GM12873 (cell line): ENCODE results near the gene HIPK1.

ENCODE experiments used
- TF ChIP-seq, protein P1 (sequence below): IDR thresholded peaks from 2 replicates; pipeline ENCODE4 v1.5.1; 2012; ENCODE audit warnings: low read depth, mild to moderate bottlenecking, moderate library complexity, low read length, control low read depth; ENCODE audit not compliant: insufficient read depth; ENCODE audit errors: missing control alignments

Gene HIPK1

DNA sequence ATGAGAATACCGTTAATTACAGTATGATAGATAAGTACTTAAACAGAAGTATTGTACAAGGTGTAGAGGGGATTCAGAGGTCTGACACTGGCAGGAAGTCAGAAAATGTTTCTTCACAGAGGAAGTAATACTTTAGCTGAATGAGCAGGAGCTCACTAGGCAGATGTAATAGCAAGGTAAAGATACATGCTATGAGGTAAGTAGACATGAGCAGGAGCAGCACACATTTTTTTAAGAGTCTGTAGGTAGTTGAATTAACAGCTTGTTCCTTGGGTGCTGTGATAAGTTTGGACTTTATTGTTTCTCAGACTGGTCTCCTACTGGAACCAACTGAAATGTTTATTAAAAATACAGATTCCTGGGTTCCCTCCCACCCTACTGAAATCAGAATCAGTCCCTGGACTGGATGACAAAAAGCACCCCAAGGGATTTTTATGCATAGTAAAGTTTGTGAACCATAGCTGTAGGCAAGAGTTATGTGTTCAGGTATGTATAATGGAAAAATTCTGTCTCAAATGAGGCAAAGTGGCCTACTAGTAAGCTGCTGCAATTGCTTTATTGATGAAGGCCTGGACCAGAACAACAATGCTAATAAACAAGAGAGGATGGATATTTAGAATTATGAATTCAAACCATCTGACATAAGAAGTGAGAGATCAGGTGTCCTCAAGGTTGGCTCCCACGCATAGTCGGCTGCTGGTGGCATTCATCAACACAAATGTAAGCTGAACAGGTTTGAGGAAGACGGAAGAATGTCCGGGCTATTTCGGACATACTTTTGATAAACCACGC lies 25.4 kb upstream of the HIPK1 start:
- TF ChIP-seq, protein P1, sequence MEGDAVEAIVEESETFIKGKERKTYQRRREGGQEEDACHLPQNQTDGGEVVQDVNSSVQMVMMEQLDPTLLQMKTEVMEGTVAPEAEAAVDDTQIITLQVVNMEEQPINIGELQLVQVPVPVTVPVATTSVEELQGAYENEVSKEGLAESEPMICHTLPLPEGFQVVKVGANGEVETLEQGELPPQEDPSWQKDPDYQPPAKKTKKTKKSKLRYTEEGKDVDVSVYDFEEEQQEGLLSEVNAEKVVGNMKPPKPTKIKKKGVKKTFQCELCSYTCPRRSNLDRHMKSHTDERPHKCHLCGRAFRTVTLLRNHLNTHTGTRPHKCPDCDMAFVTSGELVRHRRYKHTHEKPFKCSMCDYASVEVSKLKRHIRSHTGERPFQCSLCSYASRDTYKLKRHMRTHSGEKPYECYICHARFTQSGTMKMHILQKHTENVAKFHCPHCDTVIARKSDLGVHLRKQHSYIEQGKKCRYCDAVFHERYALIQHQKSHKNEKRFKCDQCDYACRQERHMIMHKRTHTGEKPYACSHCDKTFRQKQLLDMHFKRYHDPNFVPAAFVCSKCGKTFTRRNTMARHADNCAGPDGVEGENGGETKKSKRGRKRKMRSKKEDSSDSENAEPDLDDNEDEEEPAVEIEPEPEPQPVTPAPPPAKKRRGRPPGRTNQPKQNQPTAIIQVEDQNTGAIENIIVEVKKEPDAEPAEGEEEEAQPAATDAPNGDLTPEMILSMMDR, result no peak

DNA sequence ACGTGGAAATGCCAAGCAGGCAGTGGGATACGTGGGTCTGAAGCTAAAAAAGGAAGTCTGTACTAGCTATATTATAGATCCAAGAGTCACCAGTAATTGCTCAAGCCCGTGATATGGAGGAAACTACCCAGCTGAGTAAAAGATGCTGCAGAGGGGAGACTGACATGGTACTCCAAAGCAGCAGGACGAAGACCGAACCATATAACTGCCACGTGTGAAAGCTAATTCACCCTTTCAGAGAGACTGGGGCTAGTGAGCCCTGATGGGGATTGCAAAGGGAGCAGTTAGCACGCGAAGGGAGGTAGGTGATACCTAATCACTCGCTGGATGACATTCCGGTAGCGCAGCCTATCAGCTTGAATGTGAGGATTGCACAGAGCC lies 24.8 kb upstream of the HIPK1 start:
- TF ChIP-seq, protein P1, result no peak

DNA sequence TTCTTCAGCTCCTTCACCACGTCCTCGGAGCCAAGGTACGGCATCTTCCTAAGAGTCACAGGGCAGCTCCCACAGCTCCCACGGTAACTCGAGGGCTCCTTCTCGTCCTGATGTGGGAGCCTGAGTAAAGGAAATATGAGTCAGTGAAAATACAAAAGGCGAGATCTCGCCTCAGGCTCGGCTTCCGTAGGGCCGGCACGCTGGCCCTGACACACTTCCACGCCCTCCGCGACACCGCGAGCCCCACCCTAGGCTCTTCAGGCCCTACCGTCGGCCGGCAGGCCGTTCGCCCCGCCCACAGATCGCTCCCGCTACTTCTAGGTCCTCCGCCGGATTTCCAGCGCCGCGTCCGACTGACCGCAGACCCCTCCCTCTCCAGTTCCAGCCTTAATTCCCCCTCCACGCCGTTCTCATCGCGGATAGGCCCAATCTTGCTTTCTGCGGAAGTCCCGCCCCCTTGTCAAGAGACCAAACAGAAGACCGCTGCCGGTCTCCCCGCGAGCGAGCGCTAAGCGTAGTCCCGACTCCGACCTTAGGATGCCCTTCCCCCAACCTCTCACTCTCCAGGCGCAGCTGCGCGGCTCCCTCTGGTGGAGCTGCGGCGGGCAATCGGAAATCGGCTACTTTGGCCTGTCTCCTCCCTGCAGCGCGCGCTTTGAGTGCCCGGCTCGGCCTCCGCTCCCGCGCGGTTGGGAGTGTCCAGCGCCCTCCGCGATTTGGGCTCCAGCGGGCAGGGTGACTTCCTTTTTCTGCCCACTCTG lies 24.3 kb upstream of the HIPK1 start, which contains the start of the genes AP4B1 and DCLRE1B:
AP4B1 (minus strand) TSS at position 126 of the 761 bp plus-strand sequence; CDS start at position 44, 82 bp downstream.
DCLRE1B (plus strand) TSS at position 653 of the 761 bp plus-strand sequence. CDS start 261 bp downstream, outside the sequence.
- TF ChIP-seq, protein P1, result peak; percentile 68

DNA sequence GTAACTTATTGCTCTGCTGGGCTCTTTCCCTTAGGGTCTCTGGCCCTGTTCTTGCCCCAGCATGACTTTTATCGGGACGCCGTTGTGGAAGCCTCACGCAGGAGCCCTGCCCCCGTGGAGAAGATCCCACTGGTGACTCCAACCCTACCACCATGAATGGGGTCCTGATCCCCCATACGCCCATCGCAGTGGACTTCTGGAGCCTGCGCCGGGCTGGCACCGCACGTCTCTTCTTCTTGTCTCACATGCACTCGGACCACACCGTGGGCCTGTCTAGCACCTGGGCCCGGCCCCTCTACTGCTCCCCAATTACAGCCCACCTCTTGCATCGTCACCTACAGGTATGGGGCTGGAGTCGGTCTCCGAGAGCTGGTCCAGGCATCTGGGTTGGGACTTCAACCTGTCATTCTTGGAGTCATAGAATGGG lies 23.7 kb upstream of the HIPK1 start:
- TF ChIP-seq, protein P1, result no peak

DNA sequence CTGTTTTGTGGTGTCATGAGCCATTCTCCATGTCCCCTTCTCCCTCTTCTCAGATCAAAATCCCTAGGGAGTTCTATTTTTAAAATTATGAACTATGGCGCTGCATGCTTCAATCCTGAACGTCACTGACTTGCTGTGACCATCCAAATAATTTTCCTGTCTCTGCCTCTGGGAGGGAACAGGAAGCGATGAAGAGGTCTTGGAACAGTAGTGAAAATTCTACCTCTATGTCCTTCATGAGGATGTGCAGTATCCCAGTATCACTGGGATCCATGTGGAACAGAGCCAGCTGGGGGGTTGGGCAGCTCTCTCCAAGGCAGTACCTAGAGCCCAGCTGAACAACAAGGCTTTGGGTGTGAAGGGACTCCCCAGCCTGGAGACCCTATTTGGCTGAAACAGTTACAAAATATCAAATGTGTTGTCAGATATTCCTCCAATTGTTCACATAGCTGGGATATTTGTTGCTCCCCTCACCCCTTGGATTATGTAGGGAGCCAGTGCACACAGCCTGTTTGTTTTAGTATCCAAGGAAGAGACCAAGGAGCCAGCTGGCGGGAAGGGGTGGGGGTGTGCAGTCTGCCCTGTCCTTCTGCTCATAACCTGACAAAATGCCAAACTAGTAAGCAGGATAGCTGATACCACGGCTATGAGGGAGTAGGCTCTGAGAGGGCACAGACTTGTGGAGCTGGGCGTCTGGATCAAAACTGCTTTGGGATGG lies 16.4 kb upstream of the HIPK1 start:
- TF ChIP-seq, protein P1, result no peak

DNA sequence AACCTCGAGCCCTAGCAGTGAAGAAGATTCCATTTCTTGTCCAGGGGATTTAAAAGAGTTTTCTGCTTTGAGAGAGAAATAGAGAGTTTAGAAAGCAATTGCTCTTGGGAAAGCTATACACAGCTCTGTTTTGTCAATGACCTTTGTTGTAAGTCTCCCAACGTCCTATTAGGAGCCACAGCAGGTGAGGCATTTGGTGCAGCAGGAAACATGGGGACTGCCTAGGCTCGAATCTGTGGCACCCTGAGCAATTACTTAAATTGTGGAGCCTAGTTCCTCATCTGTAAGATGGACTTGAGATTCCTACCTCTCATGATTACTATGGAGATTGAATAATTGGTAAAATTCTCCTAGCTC lies 15.8 kb upstream of the HIPK1 start:
- TF ChIP-seq, protein P1, result no peak
